ENCODE data around the gene COL25A1.

Gene COL25A1

GRCh38 chr4:109303140-109303496 is 660 bp upstream of the COL25A1 start:
- no peak for DNase-seq (ENCODE audit: low read depth)
- H3K4me3 ChIP-seq (ENCODE audit: low read length): peak overlapping the region; percentile 56
- TF ChIP-seq, protein P1, sequence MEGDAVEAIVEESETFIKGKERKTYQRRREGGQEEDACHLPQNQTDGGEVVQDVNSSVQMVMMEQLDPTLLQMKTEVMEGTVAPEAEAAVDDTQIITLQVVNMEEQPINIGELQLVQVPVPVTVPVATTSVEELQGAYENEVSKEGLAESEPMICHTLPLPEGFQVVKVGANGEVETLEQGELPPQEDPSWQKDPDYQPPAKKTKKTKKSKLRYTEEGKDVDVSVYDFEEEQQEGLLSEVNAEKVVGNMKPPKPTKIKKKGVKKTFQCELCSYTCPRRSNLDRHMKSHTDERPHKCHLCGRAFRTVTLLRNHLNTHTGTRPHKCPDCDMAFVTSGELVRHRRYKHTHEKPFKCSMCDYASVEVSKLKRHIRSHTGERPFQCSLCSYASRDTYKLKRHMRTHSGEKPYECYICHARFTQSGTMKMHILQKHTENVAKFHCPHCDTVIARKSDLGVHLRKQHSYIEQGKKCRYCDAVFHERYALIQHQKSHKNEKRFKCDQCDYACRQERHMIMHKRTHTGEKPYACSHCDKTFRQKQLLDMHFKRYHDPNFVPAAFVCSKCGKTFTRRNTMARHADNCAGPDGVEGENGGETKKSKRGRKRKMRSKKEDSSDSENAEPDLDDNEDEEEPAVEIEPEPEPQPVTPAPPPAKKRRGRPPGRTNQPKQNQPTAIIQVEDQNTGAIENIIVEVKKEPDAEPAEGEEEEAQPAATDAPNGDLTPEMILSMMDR (conservative IDR thresholded peaks at IDR 0.05; ENCODE audit: low read depth, low read length): no peak

GRCh38 chr4:109301651-109302360 is 652 bp downstream of the COL25A1 start:
- DNase-seq (ENCODE audit: low read depth): no peak
- TF ChIP-seq, protein P1 (conservative IDR thresholded peaks at IDR 0.05; ENCODE audit: low read depth, low read length): no peak
- H3K4me3 ChIP-seq (ENCODE audit: low read length): peak overlapping the region; percentile 56

DNA sequence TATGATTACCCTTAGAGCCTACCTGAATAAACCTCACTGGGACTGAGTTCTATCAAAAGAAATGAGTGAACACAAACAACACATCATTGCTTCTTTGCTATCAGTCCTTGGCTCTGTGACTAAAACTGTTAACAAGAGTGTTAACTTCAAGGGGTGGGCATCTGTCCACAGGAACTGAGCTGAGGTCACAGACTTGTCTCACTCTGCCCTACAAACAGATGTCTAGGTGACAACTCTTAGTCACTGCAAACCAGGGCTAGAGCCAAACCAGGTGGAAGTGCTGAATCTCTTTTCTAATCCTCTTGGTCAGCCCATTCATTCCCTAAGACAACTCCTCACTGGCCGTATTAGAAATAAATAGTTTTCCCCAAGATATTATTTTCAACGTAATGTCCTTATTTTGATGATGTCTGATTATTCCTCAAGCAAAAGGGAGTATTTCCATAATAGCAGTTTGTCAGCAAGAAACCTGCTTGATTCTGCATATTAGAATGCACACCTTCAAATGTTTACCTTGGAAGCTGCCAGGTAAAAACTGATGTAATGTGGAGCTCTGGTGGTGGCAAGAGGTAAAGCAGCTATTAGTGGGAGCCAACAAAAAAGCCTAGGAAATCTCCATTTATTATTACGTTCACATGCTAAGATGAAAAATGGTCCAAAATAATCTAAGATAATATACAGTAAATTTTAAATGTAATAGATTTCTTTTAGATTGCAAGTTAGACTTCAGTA is 4.0 kb downstream of the COL25A1 start:
- no peak for DNase-seq (ENCODE audit: low read depth)
- TF ChIP-seq, protein P1 (conservative IDR thresholded peaks at IDR 0.05; ENCODE audit: low read depth, low read length): peak; percentile 83
- no peak overlapping the region for H3K4me3 ChIP-seq (ENCODE audit: low read length)

DNA sequence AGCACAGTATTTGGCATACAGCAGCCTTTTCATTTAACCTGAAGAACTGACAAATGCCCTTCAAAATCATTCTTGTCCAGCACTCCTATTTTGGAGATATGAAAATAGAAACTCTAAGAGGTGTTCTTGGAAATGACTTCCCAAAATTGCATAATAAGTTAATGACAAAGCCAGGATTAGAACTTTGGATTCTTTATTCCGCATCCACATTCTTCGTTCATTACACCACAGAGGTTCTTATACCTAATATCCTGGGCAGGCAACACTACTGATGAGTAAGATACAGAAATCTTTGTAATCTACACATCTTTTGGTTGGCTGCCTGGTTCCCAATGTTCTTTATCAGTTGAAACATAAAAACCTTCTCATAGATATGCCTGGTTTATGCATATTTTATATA is 5.9 kb downstream of the COL25A1 start:
- H3K4me3 ChIP-seq (ENCODE audit: low read length): no peak overlapping the region
- DNase-seq (ENCODE audit: low read depth): no peak
- TF ChIP-seq, protein P1 (conservative IDR thresholded peaks at IDR 0.05; ENCODE audit: low read depth, low read length): no peak

DNA sequence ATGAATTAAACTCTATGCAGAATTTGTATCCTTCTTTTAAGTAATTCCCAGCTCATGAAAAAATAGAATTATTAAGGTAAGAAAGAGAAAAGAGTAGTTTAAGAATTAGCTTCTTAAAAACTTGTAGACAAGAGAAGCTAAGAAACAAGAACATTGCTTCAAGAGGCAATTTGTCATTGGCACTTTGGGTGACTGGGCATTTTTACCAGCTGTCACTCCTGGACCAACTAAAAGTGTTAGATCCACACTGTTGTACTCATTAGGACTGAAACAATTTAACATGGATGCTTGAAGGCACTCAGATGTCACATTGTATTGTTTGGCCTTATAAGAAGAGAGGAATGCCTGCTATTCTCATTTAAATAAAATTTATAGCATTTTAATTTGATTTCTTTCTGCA is 7.4 kb downstream of the COL25A1 start:
- no peak for DNase-seq (ENCODE audit: low read depth)
- TF ChIP-seq, protein P1 (conservative IDR thresholded peaks at IDR 0.05; ENCODE audit: low read depth, low read length): no peak
- H3K4me3 ChIP-seq (ENCODE audit: low read length): no peak overlapping the region

DNA sequence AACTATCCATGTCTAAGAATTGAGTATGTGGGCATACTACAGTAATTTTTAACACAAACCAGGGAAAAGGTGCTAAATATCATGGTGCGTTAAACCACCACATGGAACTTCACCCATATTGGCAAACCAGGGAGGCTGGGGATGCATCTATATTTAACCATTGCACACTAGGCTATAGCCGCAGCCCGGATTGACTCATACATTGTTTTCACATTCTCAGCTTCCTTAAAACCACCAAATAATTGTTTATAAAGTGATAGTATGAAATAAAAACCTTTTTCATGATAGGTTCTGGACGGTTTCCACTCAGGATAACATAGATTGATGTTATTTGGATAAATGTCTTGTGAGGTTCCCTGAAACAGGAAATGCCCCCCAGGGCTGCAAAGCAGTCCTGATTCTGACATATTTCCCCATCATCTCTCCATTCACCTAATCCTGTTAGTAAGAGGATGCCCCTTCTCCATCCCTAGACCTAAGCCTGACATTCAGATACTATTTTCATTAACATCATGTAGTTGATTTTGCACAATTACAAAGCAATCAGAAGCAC is 7.9 kb downstream of the COL25A1 start:
- no peak for DNase-seq (ENCODE audit: low read depth)

More for the DNA sequence above, 7.9 kb downstream of the COL25A1 start:
- TF ChIP-seq, protein P1 (conservative IDR thresholded peaks at IDR 0.05; ENCODE audit: low read depth, low read length): no peak
- no peak overlapping the region for H3K4me3 ChIP-seq (ENCODE audit: low read length)
